MM.1S (cell line): Measurements from ENCODE around the gene SIX4.

ENCODE experiments used
- DNase-seq: peaks from one replicate; pipeline ENCODE4 v3.0.0-alpha.2; 2015
- H2AFZ ChIP-seq: fragments of 300-600 bp; sonication (generic); 2 replicates; pipeline ENCODE4 v1.6.0; 2016; ENCODE audit warnings: antibody characterized with exemption, low read length
- H3F3A ChIP-seq: fragments of 300-600 bp; sonication (generic); 2 replicates; pipeline ENCODE4 v1.6.1; 2016; ENCODE audit warnings: mild to moderate bottlenecking, antibody characterized with exemption, low read length, moderate library complexity, mixed read lengths; ENCODE audit not compliant: insufficient read depth
- H3K27ac ChIP-seq: fragments of 300-600 bp; sonication (generic); 2 replicates; pipeline ENCODE4 v1.5.1; 2016; ENCODE audit warnings: mild to moderate bottlenecking, low read length
- H3K27me3 ChIP-seq: fragments of 300-600 bp; sonication (generic); replicated peaks from 2 replicates; pipeline ENCODE4 v1.6.0; 2016; ENCODE audit warnings: low read length; ENCODE audit not compliant: insufficient read depth
- H3K36me3 ChIP-seq: fragments of 300-600 bp; sonication (generic); replicated peaks from 2 replicates; pipeline ENCODE4 v1.6.1; 2016; ENCODE audit warnings: mild to moderate bottlenecking, low read length, mixed read lengths; ENCODE audit not compliant: insufficient read depth
- H3K4me1 ChIP-seq: fragments of 300-600 bp; sonication (generic); 2 replicates; pipeline ENCODE4 v1.6.1; 2016; ENCODE audit warnings: low read length, mixed read lengths
- H3K4me2 ChIP-seq: fragments of 300-600 bp; sonication (generic); 2 replicates; pipeline ENCODE4 v1.6.0; 2016; ENCODE audit warnings: low read depth, low read length
- H3K4me3 ChIP-seq: fragments of 300-600 bp; sonication (generic); 2 replicates; pipeline ENCODE4 v1.5.1; 2016; ENCODE audit warnings: low read length, mixed read lengths
- H3K79me2 ChIP-seq: fragments of 300-600 bp; sonication (generic); 2 replicates; pipeline ENCODE4 v1.6.1; 2016; ENCODE audit warnings: mixed run types, low read length, mixed read lengths
- H3K9ac ChIP-seq: fragments of 300-600 bp; sonication (generic); 2 replicates; pipeline ENCODE4 v1.6.1; 2016; ENCODE audit warnings: low read length, mixed read lengths
- H3K9me2 ChIP-seq: fragments of 300-600 bp; sonication (generic); replicated peaks from 2 replicates; pipeline ENCODE4 v1.6.1; 2016; ENCODE audit warnings: mild to moderate bottlenecking, low read length, mixed read lengths; ENCODE audit not compliant: insufficient read depth
- H3K9me3 ChIP-seq: fragments of 300-600 bp; sonication (generic); replicated peaks from 2 replicates; pipeline ENCODE4 v1.6.1; 2016; ENCODE audit warnings: mild to moderate bottlenecking, low read length, mixed read lengths; ENCODE audit not compliant: insufficient read depth
- H4K20me1 ChIP-seq: fragments of 300-600 bp; sonication (generic); 2 replicates; pipeline ENCODE4 v1.6.1; 2016; ENCODE audit warnings: mild to moderate bottlenecking, low read length, moderate library complexity, mixed read lengths; ENCODE audit not compliant: insufficient read depth
- CTCF ChIP-seq: fragments of 300-600 bp; sonication (generic); IDR thresholded peaks from 2 replicates; pipeline ENCODE4 v1.5.1; 2016; ENCODE audit warnings: antibody characterized with exemption, low read length, mixed read lengths
- EZH2 ChIP-seq: fragments of 300-600 bp; sonication (generic); optimal IDR thresholded peaks from 2 replicates; pipeline ENCODE3; 2017; ENCODE audit warnings: low read depth, mild to moderate bottlenecking, antibody characterized with exemption, low read length, mixed read lengths
- EZH2phosphoT487 ChIP-seq: fragments of 300-600 bp; sonication (generic); IDR thresholded peaks from 2 replicates; pipeline ENCODE4 v1.6.1; 2018; ENCODE audit warnings: antibody characterized with exemption, low read length

The SIX4 gene

GRCh38 chr14:60720962-60721325 lies 3.2 kb downstream of the SIX4 start:
- H2AFZ ChIP-seq, result no peak overlapping the region
- H3K4me3 ChIP-seq, result no peak overlapping the region
- no peaks in the 10 kb centered on the region for H3K27me3 ChIP-seq
- H3F3A ChIP-seq, result no peaks in the 10 kb centered on the region
- TF ChIP-seq CTCF (no peak), EZH2phosphoT487 (no peak), EZH2 (no peak)
- no peaks in the 10 kb centered on the region for H3K36me3 ChIP-seq
- DNase-seq, result no peak
- no peaks in the 10 kb centered on the region for H3K9me3 ChIP-seq
- no peak overlapping the region for H3K27ac ChIP-seq
- no peak overlapping the region for H3K4me2 ChIP-seq
- no peaks in the 10 kb centered on the region for H3K9me2 ChIP-seq
- no peak overlapping the region for H3K9ac ChIP-seq
- no peaks in the 10 kb centered on the region for H4K20me1 ChIP-seq
- no peaks in the 10 kb centered on the region for H3K4me1 ChIP-seq
- no peaks in the 10 kb centered on the region for H3K79me2 ChIP-seq

- Histone ChIP-seq H3K9me3 (no peaks in the 10 kb centered on the region), H3K4me2 (no peak overlapping the region)
These were observed 3.8 kb downstream of the SIX4 start for GRCh38 chr14:60720391-60720790.

GRCh38 chr14:60713513-60713912 lies 10.6 kb downstream of the SIX4 start:
- H3K36me3 ChIP-seq, result no peaks in the 10 kb centered on the region
- no peaks in the 10 kb centered on the region for H3F3A ChIP-seq
- H3K9me2 ChIP-seq, result no peaks in the 10 kb centered on the region
- H3K79me2 ChIP-seq, result no peaks in the 10 kb centered on the region
- no peaks in the 10 kb centered on the region for H4K20me1 ChIP-seq
- H3K27ac ChIP-seq, result no peak overlapping the region
- no peak overlapping the region for H3K9ac ChIP-seq
- no peak for TF ChIP-seq EZH2
- no peak for TF ChIP-seq CTCF
- no peak for TF ChIP-seq EZH2phosphoT487
- H3K4me1 ChIP-seq, result no peaks in the 10 kb centered on the region
- H3K4me2 ChIP-seq, result no peak overlapping the region
- H3K9me3 ChIP-seq, result no peaks in the 10 kb centered on the region
- H3K27me3 ChIP-seq, result no peaks in the 10 kb centered on the region
- H2AFZ ChIP-seq, result no peak overlapping the region
- DNase-seq, result no peak
- no peak overlapping the region for H3K4me3 ChIP-seq

More at GRCh38 chr14:60720391-60720790, 3.8 kb downstream of the SIX4 start:
- H3K27me3 ChIP-seq, result no peaks in the 10 kb centered on the region
- H3K27ac ChIP-seq, result no peak overlapping the region
- H3K9ac ChIP-seq, result no peak overlapping the region
- H3K4me3 ChIP-seq, result no peak overlapping the region
- H3K79me2 ChIP-seq, result no peaks in the 10 kb centered on the region
- no peak for TF ChIP-seq EZH2
- no peak for TF ChIP-seq CTCF
- TF ChIP-seq EZH2phosphoT487, result no peak
- DNase-seq, result no peak
- no peaks in the 10 kb centered on the region for H4K20me1 ChIP-seq
- no peaks in the 10 kb centered on the region for H3K9me2 ChIP-seq
- no peaks in the 10 kb centered on the region for H3F3A ChIP-seq
- H2AFZ ChIP-seq, result no peak overlapping the region
- no peaks in the 10 kb centered on the region for H3K4me1 ChIP-seq
- H3K36me3 ChIP-seq, result no peaks in the 10 kb centered on the region
